ENCODE measurements around the gene SYNGR1. TPM values are rescaled to one million over a fixed set of nuclear protein-coding genes. Genes with fewer than 3 reads are reported as not detected.
"Not testable (repeated sequence)": the region's sequence is repeated elsewhere in the genome, so short reads cannot be mapped to it uniquely, and the experiment has no call there.

Gene SYNGR1
- total RNA-seq, 1 donor from 2014 or later: 4.7 TPM

DNA sequence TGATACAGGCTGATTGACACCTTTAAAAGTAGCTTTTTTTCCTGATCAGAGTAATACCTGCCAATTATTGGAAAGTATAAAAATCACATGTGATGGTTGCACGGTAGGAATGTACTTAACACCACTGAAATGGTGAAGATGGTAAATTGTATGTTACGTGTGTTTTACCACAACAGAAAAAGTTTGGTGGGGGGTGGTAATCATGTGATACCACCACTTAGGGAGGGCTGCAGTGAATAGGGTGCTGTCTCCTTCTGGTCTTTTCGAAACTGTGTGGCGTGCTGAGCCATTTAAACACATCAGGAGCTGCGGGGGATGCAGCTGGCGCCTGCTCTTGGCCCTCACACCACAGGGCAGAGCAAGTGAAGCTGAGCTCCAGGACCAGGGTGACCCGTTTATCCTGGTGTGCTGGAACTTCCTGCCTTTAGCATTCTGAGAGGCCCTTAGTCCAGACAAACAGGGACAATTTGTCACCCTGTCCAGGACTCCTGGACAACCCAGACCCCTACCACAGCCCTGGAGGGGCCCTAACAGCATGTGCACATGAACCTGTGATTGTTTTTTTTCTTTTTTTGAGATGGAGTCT is 2.6 kb downstream of the SYNGR1 start:
- no peak for DNase-seq (ENCODE audit: low read depth)
- no peak overlapping the region for H3K4me3 ChIP-seq (ENCODE audit: low read depth, low read length)
- TF ChIP-seq CTCF (conservative IDR thresholded peaks at IDR 0.05; ENCODE audit: low read depth, low read length): no peak

DNA sequence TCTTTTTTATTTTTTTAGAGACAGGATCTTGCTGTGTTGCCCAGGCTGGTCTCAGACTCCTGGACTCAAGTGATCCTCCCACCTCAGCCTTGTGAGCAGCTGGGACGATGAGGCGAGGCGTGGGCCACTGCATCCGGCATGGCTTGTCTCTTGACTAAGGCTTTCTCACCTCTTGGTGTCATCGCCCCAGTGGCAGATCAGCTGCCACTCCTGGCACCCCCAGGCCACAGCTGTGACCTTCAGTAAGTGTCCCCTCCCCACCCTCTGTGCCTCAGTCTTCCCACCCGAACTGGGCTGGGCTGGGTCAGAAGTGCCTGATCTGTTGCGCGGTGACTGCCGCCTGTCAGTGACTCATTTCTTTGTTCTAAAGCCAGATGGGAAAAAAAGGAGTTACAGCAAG is 3.6 kb downstream of the SYNGR1 start:
- no peak for DNase-seq (ENCODE audit: low read depth)
- TF ChIP-seq CTCF (conservative IDR thresholded peaks at IDR 0.05; ENCODE audit: low read depth, low read length): no peak
- no peak overlapping the region for H3K4me3 ChIP-seq (ENCODE audit: low read depth, low read length)

- no peak for DNase-seq (ENCODE audit: low read depth)
- no peak for TF ChIP-seq CTCF (conservative IDR thresholded peaks at IDR 0.05; ENCODE audit: low read depth, low read length)
- no peak overlapping the region for H3K4me3 ChIP-seq (ENCODE audit: low read depth, low read length)
Observed at GRCh38 chr22:39355080-39355479, 5.3 kb downstream of the SYNGR1 start.

DNA sequence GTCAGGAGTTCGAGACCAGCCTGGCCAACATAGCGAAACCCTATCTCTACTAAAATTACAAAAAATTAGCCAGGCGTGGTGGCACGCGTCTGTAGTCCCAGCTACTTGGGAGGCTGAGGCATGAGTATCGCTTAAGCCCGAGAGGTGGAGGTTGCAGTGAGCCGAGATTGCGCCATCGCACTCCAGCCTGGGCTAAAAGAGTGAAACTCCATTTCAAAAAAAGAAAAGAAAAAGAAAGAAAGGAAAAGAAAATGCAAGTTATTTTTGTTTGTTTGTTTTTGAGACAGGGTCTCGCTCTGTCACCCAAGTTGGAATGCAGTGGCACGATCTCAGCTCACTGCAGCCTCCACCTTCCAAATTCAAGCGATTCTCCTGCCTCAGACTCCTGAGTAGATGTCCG is 6.0 kb downstream of the SYNGR1 start:
- H3K4me3 ChIP-seq (ENCODE audit: low read depth, low read length); DNase-seq (ENCODE audit: low read depth): not testable (repeated sequence)

- no peak for DNase-seq (ENCODE audit: low read depth)
- no peak for TF ChIP-seq CTCF (conservative IDR thresholded peaks at IDR 0.05; ENCODE audit: low read depth, low read length)
- no peak overlapping the region for H3K4me3 ChIP-seq (ENCODE audit: low read depth, low read length)
Observed at GRCh38 chr22:39356464-39356863, 6.7 kb downstream of the SYNGR1 start.

- DNase-seq (ENCODE audit: low read depth); H3K4me3 ChIP-seq (ENCODE audit: low read depth, low read length): not testable (repeated sequence)
Observed at GRCh38 chr22:39357110-39358108, 7.6 kb downstream of the SYNGR1 start.

DNA sequence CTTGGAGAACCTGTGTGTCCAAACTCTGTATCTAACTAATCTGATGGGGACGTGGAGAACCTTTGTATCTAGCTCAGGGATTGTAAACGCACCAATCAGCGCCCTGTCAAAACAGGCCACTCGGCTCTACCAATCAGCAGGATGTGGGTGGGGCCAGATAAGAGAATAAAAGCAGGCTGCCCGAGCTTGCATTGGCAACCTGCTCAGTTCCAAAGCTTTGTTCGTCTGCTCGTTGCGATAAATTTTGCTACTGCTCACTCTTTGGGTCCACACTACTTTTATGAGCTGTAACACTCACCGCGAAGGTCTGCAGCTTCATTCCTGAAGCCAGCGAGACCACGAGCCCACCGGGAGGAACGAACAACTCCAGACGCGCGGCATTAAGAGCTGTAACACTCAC is 8.4 kb downstream of the SYNGR1 start:
- not testable (repeated sequence) for DNase-seq (ENCODE audit: low read depth); H3K4me3 ChIP-seq (ENCODE audit: low read depth, low read length)

- no peak for DNase-seq (ENCODE audit: low read depth)
- no peak for TF ChIP-seq CTCF (conservative IDR thresholded peaks at IDR 0.05; ENCODE audit: low read depth, low read length)
- H3K4me3 ChIP-seq (ENCODE audit: low read depth, low read length): no peak overlapping the region
Observed at GRCh38 chr22:39359659-39360195, 9.9 kb downstream of the SYNGR1 start.

Measured in epithelial cell of proximal tubule (primary cell).